ENCODE results near the gene LTBR.

LTBR gene

GRCh38 chr12:6375269-6376078 is 8.5 kb upstream of the LTBR start, which contains the start of gene SCNN1A:
TSS of gene SCNN1A (minus strand) at chr12:6375563. CDS start at chr12:6374783, 780 bp downstream.
- TF ChIP-seq SP7 (tag by site-specific recombination; IDR thresholded peaks at IDR 0.05) (no peak), GLIS1 (tag by site-specific recombination; IDR thresholded peaks at IDR 0.05) (peak; percentile 73), ZNF423 (tag by site-specific recombination; IDR thresholded peaks at IDR 0.05) (0 out of 2 replicates have a peak, but pooled peaks have one; percentile 12)
- TF ChIP-seq, protein P1, sequence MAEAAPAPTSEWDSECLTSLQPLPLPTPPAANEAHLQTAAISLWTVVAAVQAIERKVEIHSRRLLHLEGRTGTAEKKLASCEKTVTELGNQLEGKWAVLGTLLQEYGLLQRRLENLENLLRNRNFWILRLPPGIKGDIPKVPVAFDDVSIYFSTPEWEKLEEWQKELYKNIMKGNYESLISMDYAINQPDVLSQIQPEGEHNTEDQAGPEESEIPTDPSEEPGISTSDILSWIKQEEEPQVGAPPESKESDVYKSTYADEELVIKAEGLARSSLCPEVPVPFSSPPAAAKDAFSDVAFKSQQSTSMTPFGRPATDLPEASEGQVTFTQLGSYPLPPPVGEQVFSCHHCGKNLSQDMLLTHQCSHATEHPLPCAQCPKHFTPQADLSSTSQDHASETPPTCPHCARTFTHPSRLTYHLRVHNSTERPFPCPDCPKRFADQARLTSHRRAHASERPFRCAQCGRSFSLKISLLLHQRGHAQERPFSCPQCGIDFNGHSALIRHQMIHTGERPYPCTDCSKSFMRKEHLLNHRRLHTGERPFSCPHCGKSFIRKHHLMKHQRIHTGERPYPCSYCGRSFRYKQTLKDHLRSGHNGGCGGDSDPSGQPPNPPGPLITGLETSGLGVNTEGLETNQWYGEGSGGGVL (tag by site-specific recombination; IDR thresholded peaks at IDR 0.05), result peak; percentile 40; the same call in 1 of the 2 replicates
- ChIA-PET POLR2A (interaction anchor here (1.0 to 1.6 kb wide), 3 partner anchors 12 to 73 kb away, joined by 3 to 7 read pairs (median 4); no protein-coding TSS in a partner anchor), CTCF (interaction anchor here (0.6 to 1.7 kb wide), 6 partner anchors 9 to 270 kb away, joined by 3 to 5 read pairs (median 4); no protein-coding TSS in a partner anchor)
- Histone ChIP-seq H3K4me3 (ENCODE audit: low read depth, low read length) (no peak within 1 kb of the TSS), H3K4me1 (ENCODE audit: control insufficient read depth, insufficient read depth, low read length) (peaks cover 24% of the 10 kb centered on the region), H3K9me3 (ENCODE audit: control insufficient read depth, insufficient read depth, low read depth, low read length) (no peaks in the 10 kb centered on the region), H3K36me3 (ENCODE audit: control insufficient read depth in 2 of 2, insufficient read depth in 1 of 2, low read length in 2 of 2) (no peaks in the 10 kb centered on the region), H3K27ac (ENCODE audit: extremely low read depth, low read depth, low read length) (peak within 1 kb of the TSS; percentile 69)

GRCh38 chr12:6376079-6376869 is 7.7 kb upstream of the LTBR start:
- H3K36me3 ChIP-seq (ENCODE audit: control insufficient read depth in 2 of 2, insufficient read depth in 1 of 2, low read length in 2 of 2), result no peaks in the 10 kb centered on the region
- peaks cover 18% of the 10 kb centered on the region for H3K4me1 ChIP-seq (ENCODE audit: control insufficient read depth, insufficient read depth, low read length)
- CTCF ChIA-PET, result interaction anchor here (0.6 to 1.7 kb wide), 3 partner anchors 40 to 271 kb away, joined by 3 to 4 read pairs (median 4); no protein-coding TSS in a partner anchor
- H3K27ac ChIP-seq (ENCODE audit: extremely low read depth, low read depth, low read length), result peak overlapping the region; percentile 69
- no peak overlapping the region for H3K4me3 ChIP-seq (ENCODE audit: low read depth, low read length)
- POLR2A ChIA-PET, result interaction anchor here (1.6 kb wide), 1 partner anchor 13 kb away, joined by 7 read pairs; no protein-coding TSS in a partner anchor
- no peaks in the 10 kb centered on the region for H3K9me3 ChIP-seq (ENCODE audit: control insufficient read depth, insufficient read depth, low read depth, low read length)
- TF ChIP-seq ZNF76 (tag by site-specific recombination; IDR thresholded peaks at IDR 0.05; ENCODE audit: borderline replicate concordance, low read depth) (no peak), ZNF560 (tag by site-specific recombination; IDR thresholded peaks at IDR 0.05; ENCODE audit: borderline replicate concordance) (no peak), ZNF248 (tag by site-specific recombination; IDR thresholded peaks at IDR 0.05) (no peak), ZNF223 (tag by site-specific recombination; IDR thresholded peaks at IDR 0.05) (no peak), ZBTB10 (tag by site-specific recombination; IDR thresholded peaks at IDR 0.05) (no peak), BCL6B (tag by site-specific recombination; IDR thresholded peaks at IDR 0.05) (no peak), ZNF426 (tag by site-specific recombination; IDR thresholded peaks at IDR 0.05) (no peak), YY1 (tag by site-specific recombination; IDR thresholded peaks at IDR 0.05) (no peak)
- TF ChIP-seq, protein P2, sequence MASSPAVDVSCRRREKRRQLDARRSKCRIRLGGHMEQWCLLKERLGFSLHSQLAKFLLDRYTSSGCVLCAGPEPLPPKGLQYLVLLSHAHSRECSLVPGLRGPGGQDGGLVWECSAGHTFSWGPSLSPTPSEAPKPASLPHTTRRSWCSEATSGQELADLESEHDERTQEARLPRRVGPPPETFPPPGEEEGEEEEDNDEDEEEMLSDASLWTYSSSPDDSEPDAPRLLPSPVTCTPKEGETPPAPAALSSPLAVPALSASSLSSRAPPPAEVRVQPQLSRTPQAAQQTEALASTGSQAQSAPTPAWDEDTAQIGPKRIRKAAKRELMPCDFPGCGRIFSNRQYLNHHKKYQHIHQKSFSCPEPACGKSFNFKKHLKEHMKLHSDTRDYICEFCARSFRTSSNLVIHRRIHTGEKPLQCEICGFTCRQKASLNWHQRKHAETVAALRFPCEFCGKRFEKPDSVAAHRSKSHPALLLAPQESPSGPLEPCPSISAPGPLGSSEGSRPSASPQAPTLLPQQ (tag by site-specific recombination; IDR thresholded peaks at IDR 0.05), result peak; percentile 90
- TF ChIP-seq, protein P3, sequence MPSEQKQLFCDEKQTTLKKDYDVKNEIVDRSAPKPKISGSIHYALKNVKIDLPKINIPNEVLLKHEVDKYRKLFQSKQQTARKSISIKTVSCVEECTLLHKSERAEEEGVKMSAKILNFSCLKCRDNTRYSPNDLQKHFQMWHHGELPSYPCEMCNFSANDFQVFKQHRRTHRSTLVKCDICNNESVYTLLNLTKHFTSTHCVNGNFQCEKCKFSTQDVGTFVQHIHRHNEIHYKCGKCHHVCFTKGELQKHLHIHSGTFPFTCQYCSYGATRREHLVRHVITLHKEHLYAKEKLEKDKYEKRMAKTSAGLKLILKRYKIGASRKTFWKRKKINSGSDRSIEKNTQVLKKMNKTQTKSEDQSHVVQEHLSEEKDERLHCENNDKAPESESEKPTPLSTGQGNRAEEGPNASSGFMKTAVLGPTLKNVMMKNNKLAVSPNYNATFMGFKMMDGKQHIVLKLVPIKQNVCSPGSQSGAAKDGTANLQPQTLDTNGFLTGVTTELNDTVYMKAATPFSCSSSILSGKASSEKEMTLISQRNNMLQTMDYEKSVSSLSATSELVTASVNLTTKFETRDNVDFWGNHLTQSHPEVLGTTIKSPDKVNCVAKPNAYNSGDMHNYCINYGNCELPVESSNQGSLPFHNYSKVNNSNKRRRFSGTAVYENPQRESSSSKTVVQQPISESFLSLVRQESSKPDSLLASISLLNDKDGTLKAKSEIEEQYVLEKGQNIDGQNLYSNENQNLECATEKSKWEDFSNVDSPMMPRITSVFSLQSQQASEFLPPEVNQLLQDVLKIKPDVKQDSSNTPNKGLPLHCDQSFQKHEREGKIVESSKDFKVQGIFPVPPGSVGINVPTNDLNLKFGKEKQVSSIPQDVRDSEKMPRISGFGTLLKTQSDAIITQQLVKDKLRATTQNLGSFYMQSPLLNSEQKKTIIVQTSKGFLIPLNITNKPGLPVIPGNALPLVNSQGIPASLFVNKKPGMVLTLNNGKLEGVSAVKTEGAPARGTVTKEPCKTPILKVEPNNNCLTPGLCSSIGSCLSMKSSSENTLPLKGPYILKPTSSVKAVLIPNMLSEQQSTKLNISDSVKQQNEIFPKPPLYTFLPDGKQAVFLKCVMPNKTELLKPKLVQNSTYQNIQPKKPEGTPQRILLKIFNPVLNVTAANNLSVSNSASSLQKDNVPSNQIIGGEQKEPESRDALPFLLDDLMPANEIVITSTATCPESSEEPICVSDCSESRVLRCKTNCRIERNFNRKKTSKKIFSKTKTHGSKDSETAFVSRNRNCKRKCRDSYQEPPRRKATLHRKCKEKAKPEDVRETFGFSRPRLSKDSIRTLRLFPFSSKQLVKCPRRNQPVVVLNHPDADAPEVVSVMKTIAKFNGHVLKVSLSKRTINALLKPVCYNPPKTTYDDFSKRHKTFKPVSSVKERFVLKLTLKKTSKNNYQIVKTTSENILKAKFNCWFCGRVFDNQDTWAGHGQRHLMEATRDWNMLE (tag by site-specific recombination; conservative IDR thresholded peaks at IDR 0.05; ENCODE audit: low read depth), result no peak
- TF ChIP-seq, protein P4, sequence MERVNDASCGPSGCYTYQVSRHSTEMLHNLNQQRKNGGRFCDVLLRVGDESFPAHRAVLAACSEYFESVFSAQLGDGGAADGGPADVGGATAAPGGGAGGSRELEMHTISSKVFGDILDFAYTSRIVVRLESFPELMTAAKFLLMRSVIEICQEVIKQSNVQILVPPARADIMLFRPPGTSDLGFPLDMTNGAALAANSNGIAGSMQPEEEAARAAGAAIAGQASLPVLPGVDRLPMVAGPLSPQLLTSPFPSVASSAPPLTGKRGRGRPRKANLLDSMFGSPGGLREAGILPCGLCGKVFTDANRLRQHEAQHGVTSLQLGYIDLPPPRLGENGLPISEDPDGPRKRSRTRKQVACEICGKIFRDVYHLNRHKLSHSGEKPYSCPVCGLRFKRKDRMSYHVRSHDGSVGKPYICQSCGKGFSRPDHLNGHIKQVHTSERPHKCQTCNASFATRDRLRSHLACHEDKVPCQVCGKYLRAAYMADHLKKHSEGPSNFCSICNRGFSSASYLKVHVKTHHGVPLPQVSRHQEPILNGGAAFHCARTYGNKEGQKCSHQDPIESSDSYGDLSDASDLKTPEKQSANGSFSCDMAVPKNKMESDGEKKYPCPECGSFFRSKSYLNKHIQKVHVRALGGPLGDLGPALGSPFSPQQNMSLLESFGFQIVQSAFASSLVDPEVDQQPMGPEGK (tag by site-specific recombination; IDR thresholded peaks at IDR 0.05), result no peak
